CD8-positive, alpha-beta memory T cell (primary cell): ENCODE measurements around the gene GUCA2A. TPM values are rescaled to one million over a fixed set of nuclear protein-coding genes. Genes with fewer than 3 reads are reported as not detected.
A peak's percentile ranks its signal among the peaks of the same experiment; 100 is the strongest.

Source experiments
- CTCF ChIA-PET: fragments of 350-600 bp; sonication (Branson Sonifier 250); formaldehyde crosslinking; loops from one replicate; lab custom pipeline; 2021; ENCODE audit warnings: antibody characterized with exemption; lab: Charles Lee
- POLR2A ChIA-PET: fragments of 350-600 bp; sonication (Branson Sonifier 250); formaldehyde crosslinking; loops from one replicate; lab custom pipeline; 2021; ENCODE audit warnings: antibody characterized with exemption; lab: Charles Lee
- DNase-seq, 5 donors: peaks; one replicate each; pipeline versions ENCODE4 v3.0.0 to v3.0.0-alpha.2; 2020 to 2022; ENCODE audit warnings: mixed read lengths in 1 of 5
- H3K27ac ChIP-seq: one replicate; pipeline ENCODE4 v1.7.0; 2013; ENCODE audit warnings: low read depth, mild to moderate bottlenecking, low read length, moderate library complexity
- H3K27me3 ChIP-seq: 2 replicates; pipeline ENCODE4 v1.7.0; 2013; ENCODE audit warnings: low read length, mild to moderate bottlenecking; ENCODE audit not compliant: insufficient read depth, poor library complexity, severe bottlenecking
- H3K36me3 ChIP-seq: 2 replicates; pipeline ENCODE4 v1.7.0; 2013; ENCODE audit warnings: mild to moderate bottlenecking, low read length, moderate library complexity; ENCODE audit not compliant: insufficient read depth
- H3K4me1 ChIP-seq: 2 replicates; pipeline ENCODE4 v1.7.0; 2013; ENCODE audit warnings: mild to moderate bottlenecking, low read length, moderate library complexity; ENCODE audit not compliant: insufficient read depth
- H3K4me3 ChIP-seq: 2 replicates; pipeline ENCODE4 v1.7.0; 2013; ENCODE audit warnings: mild to moderate bottlenecking, low read length
- H3K9me3 ChIP-seq: 2 replicates; pipeline ENCODE4 v1.7.0; 2013; ENCODE audit warnings: mild to moderate bottlenecking, low read length
- H3K27ac Mint-ChIP-seq, 8 donors: one replicate each; pipeline ENCODE4 v1.8.0; 2020 to 2021; ENCODE audit warnings: mixed read lengths in 8 of 8, mild to moderate bottlenecking in 6 of 8, inconsistent platforms in 3 of 8, moderate library complexity in 3 of 8
- H3K27me3 Mint-ChIP-seq, 2 donors: one replicate each; pipeline ENCODE4 v1.8.0; 2020 to 2021; ENCODE audit warnings: mixed read lengths in 2 of 2, mild to moderate bottlenecking in 1 of 2, moderate library complexity in 1 of 2
- H3K36me3 Mint-ChIP-seq, 3 donors: one replicate each; pipeline ENCODE4 v1.8.0; 2020 to 2021; ENCODE audit warnings: mixed read lengths in 3 of 3, inconsistent platforms in 1 of 3, mild to moderate bottlenecking in 1 of 3
- H3K4me1 Mint-ChIP-seq, 3 donors: one replicate each; pipeline ENCODE4 v1.8.0; 2020 to 2021; ENCODE audit warnings: mixed read lengths in 3 of 3, inconsistent platforms in 1 of 3, mild to moderate bottlenecking in 1 of 3
- H3K4me3 Mint-ChIP-seq, 7 donors: one replicate each; pipeline ENCODE4 v1.8.0; 2020 to 2021; ENCODE audit warnings: mixed read lengths in 7 of 7, mild to moderate bottlenecking in 6 of 7, moderate library complexity in 4 of 7, inconsistent platforms in 2 of 7
- H3K9me3 Mint-ChIP-seq, 5 donors: one replicate each; pipeline ENCODE4 v1.8.0; 2020 to 2022; ENCODE audit warnings: mixed read lengths in 5 of 5, mild to moderate bottlenecking in 3 of 5, moderate library complexity in 2 of 5, inconsistent platforms in 1 of 5
- polyA plus RNA-seq: library from polyadenylated mRNA; unstranded; fragments of 300-500 nt; fragmentation: Illumina TruSeq; gene quantifications from one replicate; pipeline ENCODE4 v1.2.3, GENCODE V29; 2021
- total RNA-seq, 2 experiments: library from RNA; stranded (reverse); gene quantifications; one replicate each; pipeline ENCODE4 v1.2.3, GENCODE V29; 2021

GUCA2A gene
- total and polyA plus RNA-seq, 3 experiments from 2014 or later: not detected

GRCh38 chr1:42133390-42133789, 31.2 kb downstream of the GUCA2A start:
- Mint-ChIP-seq H3K4me1 (no peaks in the 10 kb centered on the region), H3K9me3 (no peaks in the 10 kb centered on the region), H3K4me3 (no peak overlapping the region), H3K27ac (no peak overlapping the region), H3K36me3 (no peaks in the 10 kb centered on the region), H3K27me3 (peaks cover 12 to 14% of the 10 kb centered on the region in 2 donors)
- Histone ChIP-seq H3K4me1 (no peaks in the 10 kb centered on the region), H3K27ac (no peak overlapping the region), H3K27me3 (no peaks in the 10 kb centered on the region), H3K36me3 (no peaks in the 10 kb centered on the region), H3K4me3 (no peak overlapping the region), H3K9me3 (no peaks in the 10 kb centered on the region)
- CTCF ChIA-PET: no interaction called here
- DNase-seq: no peak
- POLR2A ChIA-PET: no interaction called here

DNA sequence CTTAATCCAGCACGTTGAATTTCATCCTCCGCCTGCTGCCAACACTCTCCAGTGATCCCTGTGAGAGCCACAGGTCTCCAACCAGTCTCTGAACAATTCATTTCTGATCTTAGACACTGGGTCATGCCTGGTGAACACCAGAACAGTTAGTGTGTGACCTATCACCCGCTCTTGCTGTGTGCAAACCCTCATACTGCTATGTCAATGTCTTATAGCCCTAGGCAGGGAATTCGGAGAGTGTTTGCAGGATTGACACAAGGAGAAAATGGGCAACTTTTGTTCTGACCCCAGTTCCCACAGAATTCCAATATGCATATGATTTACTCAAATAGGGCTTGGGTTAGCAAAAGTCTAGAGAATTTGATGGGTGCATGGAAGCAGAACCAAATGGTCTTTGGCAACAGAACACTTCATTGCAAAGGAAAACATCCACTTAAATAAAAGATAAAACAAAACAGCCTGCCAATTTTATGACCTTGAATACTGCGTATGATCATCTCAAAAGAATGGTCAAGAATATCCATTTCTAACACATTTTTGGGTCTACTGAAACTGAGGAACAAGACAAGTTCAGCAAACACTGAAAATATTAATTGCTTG, 34.4 kb downstream of the GUCA2A start:
- CTCF ChIA-PET: no interaction called here
- Mint-ChIP-seq H3K27ac (peak overlapping the region in 1 of 8 donors; percentile 43), H3K27me3 (peaks cover 14 to 15% of the 10 kb centered on the region in 2 donors), H3K4me1 (no peaks in the 10 kb centered on the region), H3K36me3 (no peaks in the 10 kb centered on the region), H3K4me3 (no peak overlapping the region), H3K9me3 (no peaks in the 10 kb centered on the region)
- H3K9me3 ChIP-seq: no peaks in the 10 kb centered on the region
- H3K36me3 ChIP-seq: no peaks in the 10 kb centered on the region
- POLR2A ChIA-PET: no interaction called here
- H3K27me3 ChIP-seq: no peaks in the 10 kb centered on the region
- H3K4me3 ChIP-seq: no peak overlapping the region
- no peak for DNase-seq
- no peaks in the 10 kb centered on the region for H3K4me1 ChIP-seq
- no peak overlapping the region for H3K27ac ChIP-seq

- Mint-ChIP-seq H3K27ac (no peak overlapping the region), H3K27me3 (peaks cover 14 to 15% of the 10 kb centered on the region in 2 donors), H3K9me3 (peaks cover 0 to 2% (median 0%) of the 10 kb centered on the region in 5 donors), H3K4me3 (no peak overlapping the region), H3K36me3 (no peaks in the 10 kb centered on the region), H3K4me1 (no peaks in the 10 kb centered on the region)
- ChIA-PET CTCF (no interaction called here), POLR2A (no interaction called here)
- H3K27ac ChIP-seq: no peak overlapping the region
- H3K27me3 ChIP-seq: no peaks in the 10 kb centered on the region
- H3K4me3 ChIP-seq: no peak overlapping the region
- no peaks in the 10 kb centered on the region for H3K9me3 ChIP-seq
- no peaks in the 10 kb centered on the region for H3K36me3 ChIP-seq
- no peak for DNase-seq
- no peaks in the 10 kb centered on the region for H3K4me1 ChIP-seq
Observed at GRCh38 chr1:42128964-42129363, 35.6 kb downstream of the GUCA2A start.

GRCh38 chr1:42128499-42128898, 36.0 kb downstream of the GUCA2A start:
- peak overlapping the region in 1 of 8 donors; percentile 34 for H3K27ac Mint-ChIP-seq
- H3K9me3 ChIP-seq: no peaks in the 10 kb centered on the region
- H3K27ac ChIP-seq: no peak overlapping the region
- H3K4me1 ChIP-seq: no peaks in the 10 kb centered on the region
- no peaks in the 10 kb centered on the region for H3K36me3 ChIP-seq
- DNase-seq: no peak
- peaks cover 0 to 2% (median 0%) of the 10 kb centered on the region in 5 donors for H3K9me3 Mint-ChIP-seq
- H3K27me3 ChIP-seq: no peaks in the 10 kb centered on the region
- ChIA-PET CTCF (no interaction called here), POLR2A (no interaction called here)
- no peak overlapping the region for H3K4me3 ChIP-seq
- H3K4me1 Mint-ChIP-seq: no peaks in the 10 kb centered on the region
- no peaks in the 10 kb centered on the region for H3K36me3 Mint-ChIP-seq
- no peak overlapping the region for H3K4me3 Mint-ChIP-seq
- H3K27me3 Mint-ChIP-seq: peaks cover 15 to 16% of the 10 kb centered on the region in 2 donors

GRCh38 chr1:42127767-42128166, 36.8 kb downstream of the GUCA2A start:
- peaks cover 15 to 23% of the 10 kb centered on the region in 2 donors for H3K27me3 Mint-ChIP-seq
- H3K9me3 ChIP-seq: no peaks in the 10 kb centered on the region
- no peak overlapping the region for H3K4me3 ChIP-seq
- H3K9me3 Mint-ChIP-seq: peaks cover 0 to 2% (median 0%) of the 10 kb centered on the region in 5 donors
- no peaks in the 10 kb centered on the region for H3K4me1 ChIP-seq
- H3K36me3 Mint-ChIP-seq: no peaks in the 10 kb centered on the region
- no peaks in the 10 kb centered on the region for H3K4me1 Mint-ChIP-seq
- no peak overlapping the region for H3K27ac ChIP-seq
- H3K27ac Mint-ChIP-seq: no peak overlapping the region
- H3K27me3 ChIP-seq: no peaks in the 10 kb centered on the region
- ChIA-PET CTCF (no interaction called here), POLR2A (no interaction called here)
- H3K36me3 ChIP-seq: no peaks in the 10 kb centered on the region
- no peak overlapping the region for H3K4me3 Mint-ChIP-seq
- no peak for DNase-seq

DNA sequence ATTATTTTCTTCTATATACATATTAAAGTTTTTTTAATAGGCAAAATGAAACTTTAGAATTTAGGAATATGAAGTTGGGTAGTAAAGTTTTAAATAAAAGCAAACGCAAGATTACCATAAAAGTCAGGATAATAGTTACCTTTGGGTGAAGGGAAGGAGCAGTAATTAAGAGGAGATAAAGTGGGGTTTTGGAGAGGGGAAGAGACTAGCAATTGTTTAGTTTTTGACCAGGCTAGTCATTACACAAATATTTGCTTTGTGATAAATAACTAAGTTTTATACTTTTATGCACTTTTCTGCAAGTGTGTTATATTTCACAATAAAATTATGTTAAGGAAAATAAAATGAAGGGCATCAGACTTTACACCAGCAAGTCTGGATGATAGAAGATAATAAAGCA, 39.0 kb downstream of the GUCA2A start:
- Histone ChIP-seq H3K4me1 (no peaks in the 10 kb centered on the region), H3K27me3 (no peaks in the 10 kb centered on the region), H3K4me3 (no peak overlapping the region), H3K27ac (no peak overlapping the region), H3K36me3 (no peaks in the 10 kb centered on the region), H3K9me3 (no peaks in the 10 kb centered on the region)
- Mint-ChIP-seq H3K4me1 (no peaks in the 10 kb centered on the region), H3K9me3 (peaks cover 0 to 6% (median 0%) of the 10 kb centered on the region in 5 donors), H3K36me3 (peaks cover 0 to 6% (median 0%) of the 10 kb centered on the region in 3 donors), H3K4me3 (no peak overlapping the region), H3K27ac (no peak overlapping the region), H3K27me3 (peaks cover 17 to 35% of the 10 kb centered on the region in 2 donors)
- no peak for DNase-seq
- ChIA-PET POLR2A (no interaction called here), CTCF (no interaction called here)

- POLR2A ChIA-PET: no interaction called here
- CTCF ChIA-PET: no interaction called here
- H3K27me3 ChIP-seq: no peaks in the 10 kb centered on the region
- peaks cover 0 to 6% (median 0%) of the 10 kb centered on the region in 5 donors for H3K9me3 Mint-ChIP-seq
- H3K36me3 Mint-ChIP-seq: peaks cover 0 to 6% (median 0%) of the 10 kb centered on the region in 3 donors
- no peaks in the 10 kb centered on the region for H3K4me1 ChIP-seq
- H3K27ac ChIP-seq: no peak overlapping the region
- H3K4me1 Mint-ChIP-seq: no peaks in the 10 kb centered on the region
- no peak overlapping the region for H3K4me3 ChIP-seq
- H3K27ac Mint-ChIP-seq: no peak overlapping the region
- H3K4me3 Mint-ChIP-seq: no peak overlapping the region
- H3K36me3 ChIP-seq: no peaks in the 10 kb centered on the region
- H3K27me3 Mint-ChIP-seq: peaks cover 6 to 28% of the 10 kb centered on the region in 2 donors
- no peak for DNase-seq
- no peaks in the 10 kb centered on the region for H3K9me3 ChIP-seq
Observed at GRCh38 chr1:42122408-42122807, 42.1 kb downstream of the GUCA2A start.

DNA sequence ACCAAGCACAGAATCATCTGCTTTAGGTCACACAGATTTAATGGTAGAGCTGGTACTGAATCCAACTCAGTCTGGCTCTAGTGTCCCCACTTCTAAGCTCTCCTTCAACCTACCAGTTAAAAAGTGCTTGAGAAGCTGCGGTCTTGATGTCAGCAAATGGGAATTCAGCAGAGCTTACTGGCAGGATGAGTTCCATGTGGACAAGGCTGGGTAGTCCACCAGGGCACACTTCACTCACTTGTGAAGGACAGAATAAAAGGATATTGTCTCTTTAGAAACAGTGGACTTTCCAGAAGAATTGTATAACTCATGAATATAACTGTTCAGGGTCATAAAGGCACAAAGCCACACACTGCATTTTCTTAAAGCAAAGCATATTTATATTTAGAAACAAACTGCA, 46.4 kb downstream of the GUCA2A start:
- CTCF ChIA-PET: no interaction called here
- H3K9me3 ChIP-seq: no peaks in the 10 kb centered on the region
- H3K27me3 ChIP-seq: no peaks in the 10 kb centered on the region
- H3K4me3 Mint-ChIP-seq: no peak overlapping the region
- DNase-seq: no peak
- no peak overlapping the region for H3K27ac Mint-ChIP-seq
- no peaks in the 10 kb centered on the region for H3K4me1 ChIP-seq
- peaks cover 0 to 6% (median 0%) of the 10 kb centered on the region in 5 donors for H3K9me3 Mint-ChIP-seq
- no peak overlapping the region for H3K27ac ChIP-seq
- H3K36me3 Mint-ChIP-seq: peaks cover 0 to 6% (median 0%) of the 10 kb centered on the region in 3 donors
- peaks cover 9 to 33% of the 10 kb centered on the region in 2 donors for H3K27me3 Mint-ChIP-seq
- no peak overlapping the region for H3K4me3 ChIP-seq
- no peaks in the 10 kb centered on the region for H3K36me3 ChIP-seq
- POLR2A ChIA-PET: no interaction called here
- no peaks in the 10 kb centered on the region for H3K4me1 Mint-ChIP-seq
